A549 (cell line): ENCODE measurements around the gene FADS6. TPM values are rescaled to one million over a fixed set of nuclear protein-coding genes. Genes with fewer than 3 reads are reported as not detected.

Experiments used
- ATAC-seq, 2 experiments: fragments of 200-7000 bp in 1 of 2; fragments of >200 bp in 1 of 2; cut with Nextera tagmentation in 1 of 2; cut with Tn5 transposase in 1 of 2; 3 replicates each; pipeline versions ENCODE4 v1.8.0 to v1.9.1; 2018 to 2020; ENCODE audit warnings: mild to moderate bottlenecking in 1 of 2, moderate library complexity in 1 of 2
- CTCF ChIA-PET: fragments of 300-600 bp; sonication (Branson Sonifier 250); formaldehyde crosslinking; extraction: SDS; loops from one replicate; lab custom pipeline; 2021; ENCODE audit warnings: antibody characterized with exemption, inconsistent platforms; lab: Yijun Ruan, JAX
- POLR2A ChIA-PET: fragments of 350-600 bp; formaldehyde crosslinking; extraction: SDS; loops from one replicate; lab custom pipeline; 2021; ENCODE audit warnings: antibody characterized with exemption, inconsistent platforms; lab: Yijun Ruan, JAX
- DNase-seq, 2 experiments: peaks; one replicate each; pipeline versions ENCODE4 v3.0.0 to v3.0.0-alpha.2; 2011 to 2016; ENCODE audit warnings: low read depth in 1 of 2, low spot score in 1 of 2
- FAIRE-seq: peaks from 2 replicates; lab custom pipeline; 2011; peaks lifted over from hg19 to GRCh38; lab: Jason Lieb, UNC
- H3K27ac ChIP-seq, 2 experiments: fragments of >200 bp; sonication (Bioruptor Twin); formaldehyde crosslinking; 3 replicates each; pipeline ENCODE4 v1.5.1; 2016 to 2017
- H3K4me1 ChIP-seq: fragments of >200 bp; sonication (Bioruptor Twin); formaldehyde crosslinking; 3 replicates; pipeline ENCODE4 v1.6.1; 2016
- H3K4me2 ChIP-seq: fragments of >200 bp; sonication (Bioruptor Twin); formaldehyde crosslinking; 3 replicates; pipeline ENCODE4 v1.6.1; 2016
- H3K4me3 ChIP-seq: fragments of >200 bp; sonication (Bioruptor Twin); formaldehyde crosslinking; 3 replicates; pipeline ENCODE4 v1.5.1; 2016
- H3K9me3 ChIP-seq: fragments of >200 bp; sonication (Bioruptor Twin); formaldehyde crosslinking; 3 replicates; pipeline ENCODE4 v1.6.1; 2016
- CHD2 ChIP-seq: fragments of 150-350 bp; IDR thresholded peaks from 2 replicates; pipeline ENCODE4 v1.6.1; 2014; ENCODE audit warnings: low read length; ENCODE audit not compliant: partially characterized antibody
- EHF ChIP-seq: fragments of 250-450 bp; sonication (Bioruptor Pico); IDR thresholded peaks from 2 replicates; pipeline ENCODE4 v1.5.0; 2020; ENCODE audit warnings: mild to moderate bottlenecking
- EHMT2 ChIP-seq: fragments of 200-600 bp; sonication (generic); IDR thresholded peaks from 2 replicates; pipeline ENCODE4 v1.6.1; 2016; ENCODE audit warnings: antibody characterized with exemption, low read depth, mild to moderate bottlenecking, moderate library complexity
- EP300 ChIP-seq, 2 experiments: fragments of >200 bp; sonication (Bioruptor Twin); formaldehyde crosslinking; IDR thresholded peaks; 2 replicates in 1 of 2; 3 replicates in 1 of 2; pipeline ENCODE4 v1.6.1; 2016 to 2017
- ESRRA ChIP-seq: fragments of 150-350 bp; IDR thresholded peaks from 2 replicates; pipeline ENCODE4 v1.6.1; 2014; ENCODE audit warnings: mild to moderate bottlenecking, low read length, borderline replicate concordance
- HEYL ChIP-seq: fragments of 250-450 bp; sonication (Bioruptor Pico); IDR thresholded peaks from 2 replicates; pipeline ENCODE4 v1.8.0; 2021; ENCODE audit warnings: mild to moderate bottlenecking, moderate library complexity
- HOXB13 ChIP-seq: fragments of 250-450 bp; sonication (Bioruptor Pico); IDR thresholded peaks from 2 replicates; pipeline ENCODE4 v1.5.0; 2020; ENCODE audit warnings: low read depth, mild to moderate bottlenecking, moderate library complexity
- KDM5A ChIP-seq: fragments of 200-600 bp; sonication (generic); IDR thresholded peaks from 2 replicates; pipeline ENCODE4 v1.6.1; 2016; ENCODE audit warnings: antibody characterized with exemption, mild to moderate bottlenecking
- MAFK ChIP-seq: fragments of 450-650 bp; IDR thresholded peaks from 2 replicates; pipeline ENCODE4 v1.6.1; 2014; ENCODE audit not compliant: partially characterized antibody
- MYC ChIP-seq: IDR thresholded peaks from 2 replicates; pipeline ENCODE4 v1.6.1; 2012; ENCODE audit warnings: mild to moderate bottlenecking, inconsistent platforms, low read length, improper control_type of control experiment, borderline replicate concordance
- NPAS2 ChIP-seq: fragments of 250-450 bp; sonication (Bioruptor Pico); IDR thresholded peaks from 2 replicates; pipeline ENCODE4 v1.8.0; 2022; ENCODE audit warnings: mild to moderate bottlenecking, moderate library complexity, borderline replicate concordance
- RARB ChIP-seq: fragments of 250-450 bp; sonication (Bioruptor Pico); IDR thresholded peaks from 2 replicates; pipeline ENCODE4 v1.8.0; 2021; ENCODE audit warnings: mild to moderate bottlenecking, moderate library complexity
- RNF2 ChIP-seq: fragments of 200-600 bp; sonication (generic); IDR thresholded peaks from 2 replicates; pipeline ENCODE4 v1.6.1; 2016; ENCODE audit warnings: low read depth, mild to moderate bottlenecking, antibody characterized with exemption, moderate library complexity, borderline replicate concordance
- SREBF2 ChIP-seq: fragments of 450-650 bp; IDR thresholded peaks from 2 replicates; pipeline ENCODE4 v1.6.1; 2014; ENCODE audit warnings: mild to moderate bottlenecking, moderate library complexity
- TP53 ChIP-seq: fragments of 250-450 bp; sonication (Bioruptor Pico); IDR thresholded peaks from 2 replicates; pipeline ENCODE4 v1.5.0; 2021; ENCODE audit warnings: mild to moderate bottlenecking, moderate library complexity
- WGBS: methylation state at CpG from one replicate; pipeline ENCODE4 v1.1.6; 2017; ENCODE audit errors: missing lambda C conversion rate; 5-methylcytosine and 5-hydroxymethylcytosine counted together
- polyA plus RNA-seq, 4 experiments: library from polyadenylated mRNA; depleted of rRNA in 3 of 4; stranded (reverse); fragments of >200 nt; fragmentation: RNase III in 1 of 4; extraction: RNeasy Plus Mini Kit Qiagen cat#74134 plus additional on column Dnase treatment in 1 of 4; gene quantifications; 2 replicates in 3 of 4; 3 replicates in 1 of 4; pipeline ENCODE4 v1.2.3, GENCODE V29; 2011 to 2017
- TF ChIP-seq, protein P1 (sequence below): fragments of >200 bp; sonication (Bioruptor Twin); formaldehyde crosslinking; IDR thresholded peaks from 3 replicates; pipeline ENCODE4 v1.6.1; 2016
- TF ChIP-seq, protein P2 (sequence below): fragments of 150-350 bp; IDR thresholded peaks from 2 replicates; pipeline ENCODE4 v1.6.1; 2014; ENCODE audit warnings: low read depth, mild to moderate bottlenecking, low read length

FADS6 gene
- polyA plus RNA-seq, 2 of the 4 experiments (the other 2 are of a cell fraction) = 0.04 TPM; not detected in 1

DNA sequence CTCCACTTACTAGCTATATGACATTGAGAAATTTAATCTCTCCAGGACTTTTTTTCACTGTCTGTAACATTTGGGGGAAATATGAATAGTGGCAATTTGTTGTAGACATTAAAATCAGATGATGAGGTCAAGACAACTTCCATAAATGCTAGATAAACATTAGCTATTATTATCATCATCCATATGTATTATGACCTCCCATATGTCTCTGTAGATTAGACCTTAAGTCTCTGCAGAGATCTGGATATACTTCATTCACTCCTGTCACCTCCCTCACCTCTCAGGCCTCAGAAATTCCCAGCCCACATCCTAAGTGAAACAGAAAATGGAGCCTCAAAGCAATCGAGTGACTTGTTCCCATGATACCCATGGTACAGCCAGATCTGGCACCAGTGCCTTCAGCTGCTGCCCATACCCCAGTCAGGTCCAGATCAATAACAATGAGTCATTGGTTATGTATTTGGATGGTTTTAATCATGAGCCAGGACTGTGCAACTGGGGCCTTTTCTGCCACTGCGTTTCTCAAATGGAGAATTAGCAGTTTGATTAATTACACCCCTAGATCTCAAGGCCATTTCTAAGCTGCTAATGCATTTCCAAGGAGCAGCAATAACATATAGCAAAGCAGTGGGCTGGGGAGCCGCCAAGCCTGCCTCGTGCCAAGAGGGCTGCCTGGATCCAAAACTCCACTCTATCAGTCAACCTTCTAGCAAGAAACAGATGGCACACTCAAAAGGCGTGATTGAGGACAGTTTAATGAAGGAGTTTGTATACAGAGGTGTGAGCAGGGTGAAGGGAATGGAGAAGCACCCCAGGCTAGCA lies 18.1 kb downstream of the FADS6 start (continued):
- no peak for TF ChIP-seq ESRRA
- TF ChIP-seq, protein P1, sequence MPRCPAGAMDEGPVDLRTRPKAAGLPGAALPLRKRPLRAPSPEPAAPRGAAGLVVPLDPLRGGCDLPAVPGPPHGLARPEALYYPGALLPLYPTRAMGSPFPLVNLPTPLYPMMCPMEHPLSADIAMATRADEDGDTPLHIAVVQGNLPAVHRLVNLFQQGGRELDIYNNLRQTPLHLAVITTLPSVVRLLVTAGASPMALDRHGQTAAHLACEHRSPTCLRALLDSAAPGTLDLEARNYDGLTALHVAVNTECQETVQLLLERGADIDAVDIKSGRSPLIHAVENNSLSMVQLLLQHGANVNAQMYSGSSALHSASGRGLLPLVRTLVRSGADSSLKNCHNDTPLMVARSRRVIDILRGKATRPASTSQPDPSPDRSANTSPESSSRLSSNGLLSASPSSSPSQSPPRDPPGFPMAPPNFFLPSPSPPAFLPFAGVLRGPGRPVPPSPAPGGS = no peak
- TF ChIP-seq, all 56 proteins: peak for 0

DNA sequence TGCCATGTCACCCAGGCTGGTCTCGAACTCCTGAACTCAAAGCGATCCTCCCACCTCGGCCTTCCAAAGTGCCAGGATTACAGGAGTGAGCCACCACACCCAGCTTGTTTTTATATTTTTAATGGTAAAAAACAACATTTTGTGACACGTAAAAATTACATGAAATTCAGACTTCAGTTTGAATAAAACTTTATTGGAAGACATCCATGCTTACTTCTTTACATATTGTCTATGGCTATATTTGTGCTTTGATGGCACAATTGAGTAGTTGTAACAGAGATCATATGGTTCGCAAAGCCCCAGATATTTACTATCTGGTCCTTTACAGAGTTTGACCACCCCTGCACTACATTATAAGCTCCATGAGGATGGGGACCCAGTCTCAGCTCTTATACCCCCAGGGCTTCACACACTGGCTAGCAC lies 18.8 kb downstream of the FADS6 start:
- Histone ChIP-seq H3K4me3 (no peak overlapping the region), H3K9me3 (no peaks in the 10 kb centered on the region), H3K27ac (peak overlapping the region in 1 of 2 experiments; percentile 94; a peak in 4 of 6 replicates), H3K4me1 (peaks cover 22% of the 10 kb centered on the region), H3K4me2 (peak overlapping the region; percentile 83)
- TF ChIP-seq HEYL (CRISPR knock-in tag) = no peak
- TF ChIP-seq EP300 (IDR thresholded peaks at IDR 0.05) = no peak
- TF ChIP-seq, protein P2, sequence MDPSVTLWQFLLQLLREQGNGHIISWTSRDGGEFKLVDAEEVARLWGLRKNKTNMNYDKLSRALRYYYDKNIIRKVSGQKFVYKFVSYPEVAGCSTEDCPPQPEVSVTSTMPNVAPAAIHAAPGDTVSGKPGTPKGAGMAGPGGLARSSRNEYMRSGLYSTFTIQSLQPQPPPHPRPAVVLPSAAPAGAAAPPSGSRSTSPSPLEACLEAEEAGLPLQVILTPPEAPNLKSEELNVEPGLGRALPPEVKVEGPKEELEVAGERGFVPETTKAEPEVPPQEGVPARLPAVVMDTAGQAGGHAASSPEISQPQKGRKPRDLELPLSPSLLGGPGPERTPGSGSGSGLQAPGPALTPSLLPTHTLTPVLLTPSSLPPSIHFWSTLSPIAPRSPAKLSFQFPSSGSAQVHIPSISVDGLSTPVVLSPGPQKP = no peak
- TF ChIP-seq RARB (CRISPR knock-in tag) = no peak
- TF ChIP-seq, protein P1 = no peak
- TF ChIP-seq EHF (CRISPR knock-in tag) = no peak
- no peak for TF ChIP-seq HOXB13
- TF ChIP-seq KDM5A = no peak
- no peak for TF ChIP-seq EHMT2
- TF ChIP-seq MYC = no peak
- TF ChIP-seq NPAS2 (CRISPR knock-in tag) = no peak
- TF ChIP-seq RNF2 = no peak
- TF ChIP-seq TP53 = no peak
- CTCF ChIA-PET = interaction anchor here (1.3 to 42.4 kb wide), 8 partner anchors 13 to 87 kb away, joined by 3 to 1302 read pairs (median 8); partner anchors contain the start of genes GRIN2C and NAT9
- FAIRE-seq = no peak
- ATAC-seq = no peak
- DNase-seq = no peak
- POLR2A ChIA-PET = interaction anchor here (1.0 kb wide), 1 partner anchor 19 kb away, joined by 3 read pairs; no protein-coding TSS in a partner anchor
- 94% methylated on average over 5 of the region's 5 CpGs for WGBS

DNA sequence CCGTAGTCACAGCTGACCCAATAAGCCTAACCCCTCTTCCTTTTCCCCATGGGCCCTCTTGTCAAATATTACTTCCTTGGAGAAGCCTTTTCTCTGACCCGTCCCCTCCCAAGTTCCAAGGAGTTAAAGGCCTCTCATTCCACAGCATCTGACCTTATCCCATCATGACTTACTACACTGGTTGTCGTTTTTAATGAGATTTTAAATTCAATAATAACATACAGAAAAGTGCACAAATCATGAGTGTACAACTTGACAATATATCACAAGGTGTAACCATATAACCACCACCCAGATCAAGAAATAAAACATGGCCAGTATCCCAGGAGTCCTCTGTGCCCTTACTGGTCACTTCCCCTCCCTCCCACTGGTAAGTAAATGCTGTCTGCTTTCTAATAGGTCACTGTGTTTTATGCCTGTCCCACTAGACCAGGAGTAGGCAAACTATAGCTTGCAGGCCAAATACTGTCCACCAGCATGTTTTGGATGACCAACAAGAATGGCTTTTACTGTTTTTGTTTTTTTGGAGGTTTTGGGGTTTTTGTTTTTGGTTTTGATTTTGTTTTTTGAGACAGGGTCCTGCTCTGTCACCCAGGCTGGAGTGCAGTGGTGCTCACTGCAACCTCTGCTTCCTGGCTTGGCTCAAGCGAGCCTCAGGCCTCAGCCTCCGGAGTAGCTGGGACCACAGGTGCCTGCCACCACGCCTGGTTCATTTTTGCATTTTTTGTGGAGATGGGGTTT lies 19.4 kb downstream of the FADS6 start:
- Histone ChIP-seq H3K27ac (peak overlapping the region; percentile 91 to 94), H3K4me1 (peaks cover 22% of the 10 kb centered on the region), H3K4me3 (peak overlapping the region; percentile 58), H3K9me3 (no peaks in the 10 kb centered on the region), H3K4me2 (peak overlapping the region; percentile 83)
- ChIA-PET CTCF (interaction anchor here (1.0 to 42.4 kb wide), 11 partner anchors 14 to 87 kb away, joined by 3 to 1302 read pairs (median 6); partner anchors contain the start of genes FADS6, GRIN2C, NAT9 and OTOP2), POLR2A (interaction anchor here (1.0 to 2.4 kb wide), 18 partner anchors 8 to 386 kb away, joined by 3 to 43 read pairs (median 9); partner anchors contain the start of genes CDR2L, NUP85 and SLC16A5)
- WGBS = 50% methylated on average over 6 of the region's 6 CpGs
- DNase-seq (peak; percentile 78), ATAC-seq (peak; percentile 35 to 59; a peak in 4 of 6 replicates), FAIRE-seq (peak; percentile 51)
- TF ChIP-seq SREBF2 (no peak), RARB (CRISPR knock-in tag) (peak; percentile 9; the same call in 1 of the 2 replicates), MAFK (peak; percentile 5), CHD2 (no peak), MYC (no peak)
